ENCODE data around the gene SPSB2.

GRCh38 chr12:6860116-6860515 is 13.0 kb downstream of the SPSB2 start:
- TF ChIP-seq POLR2AphosphoS5 (IDR thresholded peaks at IDR 0.05; ENCODE audit: low read depth, low read length) (no peak), SIN3A (IDR thresholded peaks at IDR 0.05; ENCODE audit: borderline replicate concordance, insufficient read depth, low read length) (no peak)
